Measurements from ENCODE around the gene SLC1A1.

Gene SLC1A1

DNA sequence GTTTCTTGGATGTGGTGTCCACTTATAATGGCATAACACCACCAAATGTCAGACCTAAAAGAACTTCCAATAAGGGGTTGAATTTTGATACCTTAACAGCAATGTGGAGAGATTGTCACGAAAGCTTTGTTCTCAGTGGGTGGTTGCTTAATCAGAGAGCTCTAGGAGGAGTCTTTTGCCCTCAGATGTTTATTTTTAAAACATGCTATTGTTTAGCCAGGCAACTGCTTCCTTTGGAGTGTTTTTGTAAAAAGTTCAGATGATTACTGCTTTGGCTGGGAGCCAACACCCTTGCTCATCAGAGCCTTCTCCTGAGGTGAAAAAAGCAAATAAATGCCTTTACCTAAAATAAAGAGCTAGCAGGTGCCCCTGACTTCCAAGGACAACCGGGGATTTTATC, 65.0 kb downstream of the SLC1A1 start:
- WGBS (ENCODE audit: insufficient coverage, insufficient read length) = no CpG with 5 or more reads among the region's 2 CpGs
- Histone ChIP-seq H3K4me1 (ENCODE audit: control insufficient read depth, insufficient read depth, low read length) (no peaks in the 10 kb centered on the region), H3K27ac (ENCODE audit: low read length) (no peak overlapping the region), H3K36me3 (ENCODE audit: control insufficient read depth, insufficient read depth, low read length) (no peaks in the 10 kb centered on the region), H3K9me3 (ENCODE audit: control insufficient read depth, insufficient read depth, low read length) (no peaks in the 10 kb centered on the region), H3K27me3 (ENCODE audit: control insufficient read depth, insufficient read depth, low read length) (no peaks in the 10 kb centered on the region), H3K4me3 (ENCODE audit: low read length) (no peak overlapping the region)
- DNase-seq (ENCODE audit: low read depth, low spot score) = no peak

DNA sequence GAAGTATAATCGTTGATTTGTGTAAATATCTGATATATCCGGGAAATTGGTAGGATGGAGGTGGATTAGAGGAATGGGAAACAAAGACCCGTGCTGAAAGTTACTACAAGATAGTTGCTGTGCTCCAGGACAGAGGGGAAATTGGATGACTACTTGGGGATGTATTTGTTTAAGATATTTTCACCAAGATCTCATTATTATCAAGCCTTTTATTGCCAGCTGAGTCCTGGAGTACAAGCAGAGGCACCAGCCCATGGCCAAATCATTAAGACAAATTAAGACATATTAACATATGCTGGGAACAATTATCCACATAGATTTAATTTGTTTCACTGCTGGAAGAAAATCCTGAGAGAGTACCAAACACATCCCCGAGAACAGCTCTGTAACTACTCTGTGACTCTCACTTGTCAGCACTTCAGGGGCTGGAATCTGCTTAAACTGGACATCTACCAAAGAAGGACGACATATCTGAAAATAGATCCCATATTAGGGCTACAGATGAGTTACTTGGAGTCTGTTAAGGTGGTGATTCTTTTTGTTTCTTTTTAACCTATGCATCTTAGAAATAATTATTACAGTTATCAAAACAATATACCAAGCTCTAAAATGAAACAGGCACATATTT, 68.2 kb downstream of the SLC1A1 start:
- H3K4me3 ChIP-seq (ENCODE audit: low read length) = no peak overlapping the region
- H3K27ac ChIP-seq (ENCODE audit: low read length) = no peak overlapping the region
- WGBS (ENCODE audit: insufficient coverage, insufficient read length) = 100% methylated on average over 3 of the region's 5 CpGs
- H3K36me3 ChIP-seq (ENCODE audit: control insufficient read depth, insufficient read depth, low read length) = no peaks in the 10 kb centered on the region
- no peaks in the 10 kb centered on the region for H3K27me3 ChIP-seq (ENCODE audit: control insufficient read depth, insufficient read depth, low read length)
- no peaks in the 10 kb centered on the region for H3K4me1 ChIP-seq (ENCODE audit: control insufficient read depth, insufficient read depth, low read length)
- H3K9me3 ChIP-seq (ENCODE audit: control insufficient read depth, insufficient read depth, low read length) = no peaks in the 10 kb centered on the region
- DNase-seq (ENCODE audit: low read depth, low spot score) = no peak

DNA sequence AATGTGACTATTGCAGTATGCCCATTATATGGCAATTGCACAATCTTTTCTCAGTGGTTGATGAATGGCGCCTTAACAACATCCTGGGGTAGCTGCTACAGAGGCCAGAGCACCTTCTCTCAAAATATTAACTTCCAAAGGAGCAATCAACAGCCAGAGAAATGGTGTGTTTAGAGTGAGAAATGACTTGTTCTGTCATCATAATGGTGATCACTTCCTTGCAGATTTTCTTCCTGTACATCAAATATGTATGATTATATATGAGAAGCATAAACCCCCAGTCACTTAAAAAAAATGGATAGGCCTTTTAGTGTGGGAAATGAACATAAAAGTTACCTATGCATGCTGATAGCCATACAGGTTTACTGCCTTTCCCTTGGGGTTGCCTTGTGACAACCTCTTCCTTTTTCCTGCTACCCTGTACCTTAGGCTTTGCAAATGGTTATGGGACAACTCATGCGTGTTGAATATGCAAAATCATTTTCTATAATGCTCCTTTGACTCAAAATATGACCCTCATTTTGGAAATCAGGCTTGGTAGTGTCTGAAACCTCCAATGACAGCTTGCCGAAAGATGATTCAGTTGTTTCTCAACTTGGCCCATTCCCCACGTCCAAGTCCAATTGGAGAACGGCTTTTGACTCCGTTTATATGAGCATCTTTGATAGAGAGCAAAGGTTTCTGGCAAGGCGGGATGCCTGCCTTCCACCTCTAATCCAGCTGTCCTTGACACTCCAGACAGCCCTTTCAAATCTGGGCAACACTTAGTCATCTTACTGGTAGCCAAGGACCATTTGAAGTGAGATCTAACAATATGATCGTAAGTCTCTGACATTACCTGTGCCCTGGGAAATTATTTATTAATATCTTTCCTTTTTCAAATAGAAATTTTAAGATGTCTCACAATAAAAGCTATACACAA, 69.3 kb downstream of the SLC1A1 start:
- Histone ChIP-seq H3K9me3 (ENCODE audit: control insufficient read depth, insufficient read depth, low read length) (no peaks in the 10 kb centered on the region), H3K4me1 (ENCODE audit: control insufficient read depth, insufficient read depth, low read length) (no peaks in the 10 kb centered on the region), H3K27ac (ENCODE audit: low read length) (no peak overlapping the region), H3K27me3 (ENCODE audit: control insufficient read depth, insufficient read depth, low read length) (no peaks in the 10 kb centered on the region), H3K4me3 (ENCODE audit: low read length) (no peak overlapping the region), H3K36me3 (ENCODE audit: control insufficient read depth, insufficient read depth, low read length) (no peaks in the 10 kb centered on the region)
- WGBS (ENCODE audit: insufficient coverage, insufficient read length) = no CpG with 5 or more reads among the region's 8 CpGs
- no peak for DNase-seq (ENCODE audit: low read depth, low spot score)

DNA sequence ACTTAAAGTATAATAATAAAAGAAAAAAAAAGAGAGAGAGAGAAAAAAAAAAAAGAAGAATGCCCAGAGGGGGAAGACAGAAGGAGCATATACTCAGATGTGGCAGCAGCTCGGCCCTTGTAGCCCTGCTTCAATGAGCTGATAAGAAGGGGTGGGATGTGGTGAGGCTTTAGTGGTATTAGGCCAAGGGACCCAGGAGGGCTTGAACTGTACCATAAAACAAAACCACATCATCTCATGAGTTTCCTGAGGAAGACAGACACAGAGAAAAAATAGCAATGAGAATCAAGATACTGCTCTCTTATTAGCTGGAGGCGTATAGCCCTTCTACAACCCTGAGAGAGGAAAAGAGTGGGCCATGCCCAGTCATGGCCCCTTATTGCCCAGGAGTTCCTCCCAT, 72.8 kb downstream of the SLC1A1 start:
- Histone ChIP-seq H3K9me3 (ENCODE audit: control insufficient read depth, insufficient read depth, low read length) (no peaks in the 10 kb centered on the region), H3K4me3 (ENCODE audit: low read length) (no peak overlapping the region), H3K36me3 (ENCODE audit: control insufficient read depth, insufficient read depth, low read length) (no peaks in the 10 kb centered on the region), H3K27me3 (ENCODE audit: control insufficient read depth, insufficient read depth, low read length) (no peaks in the 10 kb centered on the region), H3K27ac (ENCODE audit: low read length) (no peak overlapping the region), H3K4me1 (ENCODE audit: control insufficient read depth, insufficient read depth, low read length) (no peaks in the 10 kb centered on the region)
- WGBS (ENCODE audit: insufficient coverage, insufficient read length) = no CpG with 5 or more reads among the region's 2 CpGs
- DNase-seq (ENCODE audit: low read depth, low spot score) = no peak

DNA sequence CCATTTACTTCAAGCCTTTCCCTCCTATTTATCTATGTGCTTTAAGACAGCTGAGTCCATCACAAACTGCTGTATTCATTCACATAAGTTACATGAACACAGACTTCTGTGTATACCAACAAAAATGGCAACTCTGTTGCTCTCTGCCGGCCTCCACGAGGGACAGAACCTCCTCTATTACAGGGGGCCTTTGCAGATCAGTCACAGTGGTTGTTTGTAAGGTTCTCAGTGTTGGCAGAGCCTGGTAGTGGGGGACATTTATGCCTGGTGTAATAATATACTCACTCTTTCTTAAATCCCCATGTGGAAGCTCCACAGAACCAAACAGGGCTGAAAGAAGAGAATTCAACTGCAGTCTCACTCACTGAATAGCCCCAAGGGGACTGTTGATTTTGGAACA, 76.5 kb downstream of the SLC1A1 start:
- DNase-seq (ENCODE audit: low read depth, low spot score) = no peak
- Histone ChIP-seq H3K27me3 (ENCODE audit: control insufficient read depth, insufficient read depth, low read length) (no peaks in the 10 kb centered on the region), H3K4me3 (ENCODE audit: low read length) (no peak overlapping the region), H3K4me1 (ENCODE audit: control insufficient read depth, insufficient read depth, low read length) (no peaks in the 10 kb centered on the region), H3K36me3 (ENCODE audit: control insufficient read depth, insufficient read depth, low read length) (no peaks in the 10 kb centered on the region), H3K9me3 (ENCODE audit: control insufficient read depth, insufficient read depth, low read length) (no peaks in the 10 kb centered on the region), H3K27ac (ENCODE audit: low read length) (no peak overlapping the region)
- no CpG with 5 or more reads among the region's 2 CpGs for WGBS (ENCODE audit: insufficient coverage, insufficient read length)

DNA sequence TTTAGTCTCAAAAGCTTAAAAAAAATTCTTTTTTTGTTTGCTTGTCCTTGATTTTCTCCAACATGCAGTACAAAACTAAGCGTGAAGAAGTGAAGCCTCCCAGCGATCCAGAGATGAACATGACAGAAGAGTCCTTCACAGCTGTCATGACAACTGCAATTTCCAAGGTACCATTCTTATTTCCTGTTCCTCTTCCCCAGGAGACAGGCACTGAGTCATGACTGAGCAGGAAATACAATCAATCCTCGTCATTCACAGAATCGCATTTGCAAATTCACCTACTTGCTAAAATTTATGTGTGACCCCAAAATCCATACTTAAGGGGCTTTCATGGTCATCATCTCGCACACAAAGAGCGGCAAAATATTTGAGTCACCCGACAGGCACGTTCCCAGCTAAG, 77.3 kb downstream of the SLC1A1 start:
- H3K36me3 ChIP-seq (ENCODE audit: control insufficient read depth, insufficient read depth, low read length) = no peaks in the 10 kb centered on the region
- DNase-seq (ENCODE audit: low read depth, low spot score) = no peak
- no peak overlapping the region for H3K27ac ChIP-seq (ENCODE audit: low read length)
- H3K4me1 ChIP-seq (ENCODE audit: control insufficient read depth, insufficient read depth, low read length) = no peaks in the 10 kb centered on the region
- no peak overlapping the region for H3K4me3 ChIP-seq (ENCODE audit: low read length)
- no peaks in the 10 kb centered on the region for H3K9me3 ChIP-seq (ENCODE audit: control insufficient read depth, insufficient read depth, low read length)
- no peaks in the 10 kb centered on the region for H3K27me3 ChIP-seq (ENCODE audit: control insufficient read depth, insufficient read depth, low read length)
- WGBS (ENCODE audit: insufficient coverage, insufficient read length) = no CpG with 5 or more reads among the region's 8 CpGs

DNA sequence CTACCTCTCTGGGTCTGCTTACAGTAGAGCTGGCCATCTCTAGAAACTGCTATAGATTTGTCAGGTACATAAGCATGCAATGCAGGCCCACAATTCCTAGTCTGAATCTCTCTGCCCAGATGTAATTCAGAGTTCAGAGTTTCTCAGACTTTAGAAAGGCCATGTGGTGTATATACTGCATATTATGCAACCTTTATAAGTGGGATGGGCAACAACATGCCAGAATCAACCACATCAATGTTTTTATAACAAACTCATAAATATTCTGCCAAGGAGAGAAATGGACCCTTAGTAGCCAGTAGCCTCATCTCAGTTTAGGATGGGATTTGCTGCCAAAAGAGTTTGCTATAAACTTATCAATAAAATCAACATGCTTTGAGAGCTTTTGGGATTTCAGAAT, 78.8 kb downstream of the SLC1A1 start:
- Histone ChIP-seq H3K27ac (ENCODE audit: low read length) (no peak overlapping the region), H3K36me3 (ENCODE audit: control insufficient read depth, insufficient read depth, low read length) (no peaks in the 10 kb centered on the region), H3K9me3 (ENCODE audit: control insufficient read depth, insufficient read depth, low read length) (no peaks in the 10 kb centered on the region), H3K4me3 (ENCODE audit: low read length) (no peak overlapping the region), H3K27me3 (ENCODE audit: control insufficient read depth, insufficient read depth, low read length) (no peaks in the 10 kb centered on the region), H3K4me1 (ENCODE audit: control insufficient read depth, insufficient read depth, low read length) (no peaks in the 10 kb centered on the region)
- no peak for DNase-seq (ENCODE audit: low read depth, low spot score)

DNA sequence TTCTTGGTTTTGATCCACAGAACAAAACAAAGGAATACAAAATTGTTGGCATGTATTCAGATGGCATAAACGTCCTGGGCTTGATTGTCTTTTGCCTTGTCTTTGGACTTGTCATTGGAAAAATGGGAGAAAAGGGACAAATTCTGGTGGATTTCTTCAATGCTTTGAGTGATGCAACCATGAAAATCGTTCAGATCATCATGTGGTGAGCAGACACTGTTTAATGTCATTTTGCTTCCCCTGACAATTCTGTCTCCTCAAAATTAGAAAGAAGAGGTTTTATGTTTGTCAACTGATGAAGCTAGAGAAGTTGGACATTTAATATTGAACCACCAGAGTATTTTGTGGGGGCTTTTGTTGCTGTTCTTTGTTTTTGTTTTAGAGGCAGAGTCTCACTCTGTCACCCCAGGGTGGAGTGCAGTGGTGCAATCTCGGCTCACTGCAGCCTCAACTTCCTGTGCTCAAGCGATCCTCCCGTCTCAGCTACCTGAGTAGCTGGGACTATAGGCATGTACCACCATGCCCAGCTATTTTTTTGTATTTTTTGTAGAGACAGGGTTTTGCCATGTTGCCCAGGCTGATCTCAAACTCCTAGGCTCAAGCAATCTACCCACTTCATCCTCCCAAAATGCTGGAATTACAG, 82.0 kb downstream of the SLC1A1 start:
- no peak overlapping the region for H3K4me3 ChIP-seq (ENCODE audit: low read length)
- no CpG with 5 or more reads among the region's 5 CpGs for WGBS (ENCODE audit: insufficient coverage, insufficient read length)
- no peaks in the 10 kb centered on the region for H3K9me3 ChIP-seq (ENCODE audit: control insufficient read depth, insufficient read depth, low read length)
- DNase-seq (ENCODE audit: low read depth, low spot score) = no peak
- H3K4me1 ChIP-seq (ENCODE audit: control insufficient read depth, insufficient read depth, low read length) = no peaks in the 10 kb centered on the region; the same call in 1 of the 2 replicates
- no peak overlapping the region for H3K27ac ChIP-seq (ENCODE audit: low read length)
- H3K27me3 ChIP-seq (ENCODE audit: control insufficient read depth, insufficient read depth, low read length) = no peaks in the 10 kb centered on the region
- H3K36me3 ChIP-seq (ENCODE audit: control insufficient read depth, insufficient read depth, low read length) = no peaks in the 10 kb centered on the region; the same call in 1 of the 2 replicates

DNA sequence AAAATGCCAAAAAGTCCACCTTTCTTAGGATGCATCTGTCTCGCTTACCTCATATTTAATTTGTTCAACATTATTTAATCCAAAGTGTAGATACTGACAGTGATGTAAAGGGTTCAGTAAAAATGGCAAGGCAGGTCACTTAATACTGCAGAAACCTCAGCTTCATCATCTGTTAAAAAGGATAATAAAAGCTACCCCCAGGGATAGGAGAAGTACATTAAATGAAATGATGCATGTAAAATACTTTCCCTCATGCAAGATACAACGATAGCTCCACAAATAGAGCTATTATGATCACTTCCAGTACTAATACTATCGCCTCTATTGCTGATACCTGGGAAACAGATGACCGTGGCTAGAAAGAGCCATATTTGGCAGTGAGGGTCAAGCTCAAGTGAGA, 82.9 kb downstream of the SLC1A1 start:
- Histone ChIP-seq H3K27me3 (ENCODE audit: control insufficient read depth, insufficient read depth, low read length) (no peaks in the 10 kb centered on the region), H3K27ac (ENCODE audit: low read length) (no peak overlapping the region), H3K9me3 (ENCODE audit: control insufficient read depth, insufficient read depth, low read length) (no peaks in the 10 kb centered on the region), H3K36me3 (ENCODE audit: control insufficient read depth, insufficient read depth, low read length) (no peaks in the 10 kb centered on the region; the same call in 1 of the 2 replicates), H3K4me3 (ENCODE audit: low read length) (no peak overlapping the region), H3K4me1 (ENCODE audit: control insufficient read depth, insufficient read depth, low read length) (no peaks in the 10 kb centered on the region; the same call in 1 of the 2 replicates)
- DNase-seq (ENCODE audit: low read depth, low spot score) = no peak
- no CpG with 5 or more reads among the region's 4 CpGs for WGBS (ENCODE audit: insufficient coverage, insufficient read length)

DNA sequence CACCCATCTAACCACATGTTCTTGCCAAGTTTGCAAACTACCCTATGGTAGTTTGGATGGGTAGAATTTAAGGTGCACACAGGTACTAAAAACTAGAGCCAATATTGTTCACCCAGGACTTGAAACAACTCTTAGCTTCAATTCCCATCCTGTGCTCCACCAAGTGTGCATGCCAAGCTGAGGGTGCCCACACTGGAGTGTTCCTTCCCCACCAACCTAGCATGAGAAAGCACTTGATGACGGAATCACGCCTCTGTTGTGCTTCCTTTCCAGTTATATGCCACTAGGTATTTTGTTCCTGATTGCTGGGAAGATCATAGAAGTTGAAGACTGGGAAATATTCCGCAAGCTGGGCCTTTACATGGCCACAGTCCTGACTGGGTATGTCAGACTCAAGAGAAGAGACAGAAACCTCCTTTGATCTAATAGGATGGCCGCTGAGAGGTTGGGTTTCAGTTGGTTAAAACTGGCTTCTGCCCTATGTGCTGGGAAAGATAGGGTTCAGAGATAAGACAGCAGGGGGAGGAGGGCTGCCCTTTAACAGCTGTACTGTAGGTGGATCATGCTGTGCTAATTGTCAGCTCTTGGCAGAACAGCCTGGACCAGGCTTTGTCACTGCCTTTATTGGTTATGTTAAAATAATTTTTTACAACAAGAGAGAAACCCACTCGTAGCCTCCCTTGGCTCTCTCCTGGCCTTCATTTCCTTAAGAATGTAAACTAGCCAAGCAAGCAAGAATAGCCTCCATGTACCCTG, 83.5 kb downstream of the SLC1A1 start:
- Histone ChIP-seq H3K9me3 (ENCODE audit: control insufficient read depth, insufficient read depth, low read length) (no peaks in the 10 kb centered on the region), H3K4me1 (ENCODE audit: control insufficient read depth, insufficient read depth, low read length) (no peaks in the 10 kb centered on the region; the same call in 1 of the 2 replicates), H3K27ac (ENCODE audit: low read length) (no peak overlapping the region), H3K36me3 (ENCODE audit: control insufficient read depth, insufficient read depth, low read length) (no peaks in the 10 kb centered on the region; the same call in 1 of the 2 replicates), H3K27me3 (ENCODE audit: control insufficient read depth, insufficient read depth, low read length) (no peaks in the 10 kb centered on the region), H3K4me3 (ENCODE audit: low read length) (no peak overlapping the region)
- WGBS (ENCODE audit: insufficient coverage, insufficient read length) = no CpG with 5 or more reads among the region's 5 CpGs
- DNase-seq (ENCODE audit: low read depth, low spot score) = no peak
